Duodenal mucosa (tissue), 2 donors: ENCODE results near the gene OR51L1.

ENCODE experiments used
- H3K27ac ChIP-seq: one replicate; pipeline ENCODE4 v1.7.0; 2013; ENCODE audit warnings: low read depth, low read length
- H3K27me3 ChIP-seq, 2 donors: one replicate each; pipeline ENCODE4 v1.7.0; 2013; ENCODE audit warnings: low read length in 2 of 2, control low read depth in 1 of 2; ENCODE audit not compliant: insufficient read depth in 2 of 2, control insufficient read depth in 1 of 2
- H3K36me3 ChIP-seq, 2 donors: one replicate each; pipeline ENCODE4 v1.7.0; 2013; ENCODE audit warnings: low read length in 2 of 2, control low read depth in 1 of 2; ENCODE audit not compliant: insufficient read depth in 2 of 2, control insufficient read depth in 1 of 2
- H3K4me1 ChIP-seq, 2 donors: one replicate each; pipeline ENCODE4 v1.7.0; 2013; ENCODE audit warnings: low read length in 2 of 2, control low read depth in 1 of 2; ENCODE audit not compliant: insufficient read depth in 2 of 2, control insufficient read depth in 1 of 2
- H3K4me3 ChIP-seq, 2 donors: one replicate each; pipeline ENCODE4 v1.7.0; 2013; ENCODE audit warnings: low read length in 2 of 2, low read depth in 1 of 2
- H3K9ac ChIP-seq, 2 donors: one replicate each; pipeline ENCODE4 v1.7.0; 2013; ENCODE audit warnings: low read length in 2 of 2, low read depth in 1 of 2
- H3K9me3 ChIP-seq, 2 donors: one replicate each; pipeline ENCODE4 v1.7.0; 2013; ENCODE audit warnings: low read length in 2 of 2, control low read depth in 1 of 2; ENCODE audit not compliant: control insufficient read depth in 1 of 2

OR51L1 gene

GRCh38 chr11:5042091-5042490 is 47.4 kb downstream of the OR51L1 start:
- Histone ChIP-seq H3K27ac (no peak overlapping the region), H3K9me3 (no peaks in the 10 kb centered on the region), H3K9ac (no peak overlapping the region), H3K27me3 (no peaks in the 10 kb centered on the region), H3K4me3 (no peak overlapping the region), H3K36me3 (no peaks in the 10 kb centered on the region), H3K4me1 (no peaks in the 10 kb centered on the region)

DNA sequence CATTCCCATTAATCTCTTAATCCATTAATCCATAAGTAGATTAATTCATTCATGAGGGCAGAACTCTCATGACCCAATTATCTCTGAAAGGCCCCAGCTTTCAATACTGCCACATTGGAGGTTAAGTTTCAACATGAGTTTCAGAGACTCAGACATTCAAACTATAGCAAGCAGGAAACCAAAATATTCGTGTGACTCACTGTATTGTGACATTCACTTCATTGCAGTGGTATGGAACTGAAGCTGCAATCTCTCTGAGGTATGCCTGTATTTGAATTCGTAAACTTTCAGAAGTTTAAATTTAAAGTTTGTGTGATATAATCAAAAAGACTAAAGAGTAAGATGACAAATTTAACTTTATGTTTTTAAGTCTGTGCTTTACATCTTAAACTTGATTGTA is 48.7 kb downstream of the OR51L1 start:
- H3K4me1 ChIP-seq = no peaks in the 10 kb centered on the region
- H3K9me3 ChIP-seq = no peaks in the 10 kb centered on the region
- no peak overlapping the region for H3K9ac ChIP-seq
- H3K4me3 ChIP-seq = no peak overlapping the region
- H3K36me3 ChIP-seq = no peaks in the 10 kb centered on the region
- no peak overlapping the region for H3K27ac ChIP-seq
- H3K27me3 ChIP-seq = no peaks in the 10 kb centered on the region

- Histone ChIP-seq H3K27ac (no peak within 1 kb of the TSS), H3K36me3 (no peaks in the 10 kb centered on the region), H3K9me3 (no peaks in the 10 kb centered on the region), H3K4me3 (no peak within 1 kb of the TSS), H3K27me3 (no peaks in the 10 kb centered on the region), H3K9ac (no peak within 1 kb of the TSS), H3K4me1 (no peaks in the 10 kb centered on the region)
Observed at GRCh38 chr11:5046226-5046625, 51.6 kb downstream of the OR51L1 start, which contains the start of gene OR52J3. Gene OR52J3, plus strand, starts transcription at chr11:5046526. Its CDS starts 0 bp downstream, at chr11:5046526.

DNA sequence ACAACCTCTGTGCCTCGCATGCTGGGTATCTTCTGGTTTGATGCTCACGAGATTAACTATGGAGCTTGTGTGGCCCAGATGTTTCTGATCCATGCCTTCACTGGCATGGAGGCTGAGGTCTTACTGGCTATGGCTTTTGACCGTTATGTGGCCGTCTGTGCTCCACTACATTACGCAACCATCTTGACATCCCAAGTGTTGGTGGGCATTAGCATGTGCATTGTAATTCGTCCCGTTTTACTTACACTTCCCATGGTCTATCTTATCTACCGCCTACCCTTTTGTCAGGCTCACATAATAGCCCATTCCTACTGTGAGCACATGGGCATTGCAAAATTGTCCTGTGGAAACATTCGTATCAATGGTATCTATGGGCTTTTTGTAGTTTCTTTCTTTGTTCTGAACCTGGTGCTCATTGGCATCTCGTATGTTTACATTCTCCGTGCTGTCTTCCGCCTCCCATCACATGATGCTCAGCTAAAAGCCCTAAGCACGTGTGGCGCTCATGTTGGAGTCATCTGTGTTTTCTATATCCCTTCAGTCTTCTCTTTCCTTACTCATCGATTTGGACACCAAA is 52.2 kb downstream of the OR51L1 start:
- Histone ChIP-seq H3K27me3 (no peaks in the 10 kb centered on the region), H3K9me3 (no peaks in the 10 kb centered on the region), H3K9ac (no peak overlapping the region)

More for the DNA sequence above, 52.2 kb downstream of the OR51L1 start:
- Histone ChIP-seq H3K4me1 (no peaks in the 10 kb centered on the region), H3K4me3 (no peak overlapping the region), H3K36me3 (no peaks in the 10 kb centered on the region), H3K27ac (no peak overlapping the region)
